Measurements from ENCODE around the gene SLC25A22. TPM values are rescaled to one million over a fixed set of nuclear protein-coding genes. Genes with fewer than 3 reads are reported as not detected.

SLC25A22 gene
- total and polyA plus RNA-seq, 7 donors: 3.8 to 26.4 (median 7.2) TPM

GRCh38 chr11:844693-845644 is 46.9 kb upstream of the SLC25A22 start:
- Histone ChIP-seq H3K27ac (peak overlapping the region; percentile 90 to 96 (median 93)), H3K4me3 (peak overlapping the region; percentile 80 to 100 (median 86)), H3K4me1 (peaks cover 0 to 81% (median 69%) of the 10 kb centered on the region in 4 donors), H3K9me3 (no peaks in the 10 kb centered on the region), H3K27me3 (peaks cover 0 to 20% (median 9%) of the 10 kb centered on the region in 3 donors), H3K36me3 (peaks cover 0 to 10% (median 2%) of the 10 kb centered on the region in 4 donors)
- intact Hi-C loops (cut with DNase I): loop anchor here (5.0 kb wide), 2 partner anchors 67 to 82 kb away; partner anchors contain the start of genes AP2A2 and CHID1
- DNase-seq: peak; percentile 99
- 30 to 44% methylated on average over 31 of the region's 31 CpGs for WGBS, 2 donors
- TF ChIP-seq EP300 (IDR thresholded peaks at IDR 0.05) (peak in 2 of 4 donors; percentile 48 to 59), POLR2AphosphoS5 (IDR thresholded peaks at IDR 0.05) (peak; percentile 56 to 86 (median 75)), CTCF (IDR thresholded peaks at IDR 0.05) (no peak), POLR2A (IDR thresholded peaks at IDR 0.05) (no peak)

- TF ChIP-seq POLR2A (IDR thresholded peaks at IDR 0.05) (peak in 1 of 2 donors; percentile 47), EP300 (IDR thresholded peaks at IDR 0.05) (peak in 2 of 4 donors; percentile 46 to 75), CTCF (IDR thresholded peaks at IDR 0.05) (no peak), POLR2AphosphoS5 (IDR thresholded peaks at IDR 0.05) (peak; percentile 75 to 95 (median 83))
- H3K27ac ChIP-seq: peak overlapping the region; percentile 90 to 96 (median 93)
- peak overlapping the region; percentile 80 to 100 (median 86) for H3K4me3 ChIP-seq
- peak; percentile 97 for DNase-seq
- intact Hi-C loops (cut with DNase I): loop anchor here (2.0 kb wide), 1 partner anchor 47 kb away; no protein-coding TSS in a partner anchor
- H3K36me3 ChIP-seq: peaks cover 8 to 19% (median 12%) of the 10 kb centered on the region in 4 donors
- peaks cover 0 to 15% (median 6%) of the 10 kb centered on the region in 3 donors for H3K27me3 ChIP-seq
- no peaks in the 10 kb centered on the region for H3K9me3 ChIP-seq
- WGBS, 2 donors: 5 to 11% methylated on average over 25 of the region's 25 CpGs
- peaks cover 0 to 77% (median 63%) of the 10 kb centered on the region in 4 donors for H3K4me1 ChIP-seq
Observed at GRCh38 chr11:843818-844692, 46.0 kb upstream of the SLC25A22 start.

GRCh38 chr11:843086-843734 is 45.1 kb upstream of the SLC25A22 start:
- Histone ChIP-seq H3K27me3 (peaks cover 0 to 7% (median 0%) of the 10 kb centered on the region in 3 donors), H3K36me3 (peaks cover 16 to 28% (median 18%) of the 10 kb centered on the region in 4 donors), H3K9me3 (no peaks in the 10 kb centered on the region), H3K4me3 (peak overlapping the region; percentile 80 to 100 (median 86)), H3K27ac (peak overlapping the region; percentile 90 to 96 (median 93)), H3K4me1 (peaks cover 0 to 77% (median 62%) of the 10 kb centered on the region in 4 donors)
- WGBS, 2 donors: 1% methylated on average over 53 of the region's 53 CpGs
- DNase-seq: no peak
- TF ChIP-seq CTCF (IDR thresholded peaks at IDR 0.05) (no peak), EP300 (IDR thresholded peaks at IDR 0.05) (no peak), POLR2A (IDR thresholded peaks at IDR 0.05) (no peak), POLR2AphosphoS5 (IDR thresholded peaks at IDR 0.05) (no peak)
- intact Hi-C loops (cut with DNase I): loop anchor here (2.0 kb wide), 1 partner anchor 46 kb away; no protein-coding TSS in a partner anchor
